H4 (cell line): ENCODE data around the gene SRGAP1. TPM values are rescaled to one million over a fixed set of nuclear protein-coding genes. Genes with fewer than 3 reads are reported as not detected.
"Not testable (repeated sequence)": the region's sequence is repeated elsewhere in the genome, so short reads cannot be mapped to it uniquely, and the experiment has no call there.

Source experiments
- DNase-seq: peaks from one replicate; pipeline ENCODE4 v3.0.0-alpha.2; 2015; ENCODE audit warnings: low spot score
- total RNA-seq: library from RNA; depleted of rRNA; stranded (reverse); fragments of >200 nt; shearing (Covaris generic); gene quantifications from 2 replicates; pipeline ENCODE4 v1.2.3, GENCODE V29; 2014

Gene SRGAP1
- total RNA-seq, 1 experiment from 2014 or later = 1.6 TPM

DNA sequence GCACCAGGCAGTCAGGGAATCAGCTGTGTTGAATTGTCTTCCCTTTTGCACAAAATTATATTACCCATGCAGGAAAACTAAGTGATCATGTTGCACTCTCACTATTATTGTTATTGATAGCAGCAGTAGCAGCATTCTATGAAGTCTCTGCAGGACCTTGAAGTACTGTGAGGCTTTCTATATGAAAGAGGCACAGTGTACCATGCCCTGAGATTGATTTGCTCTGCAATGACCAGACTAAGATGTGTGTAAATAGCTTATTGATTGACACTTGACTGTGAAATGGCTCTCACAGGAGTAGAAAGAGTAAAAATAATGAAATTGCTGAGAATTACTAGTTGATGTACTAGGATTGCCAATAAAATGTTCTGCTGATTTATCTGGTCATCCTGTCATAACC, 277.7 kb downstream of the SRGAP1 start:
- no peak for DNase-seq

DNA sequence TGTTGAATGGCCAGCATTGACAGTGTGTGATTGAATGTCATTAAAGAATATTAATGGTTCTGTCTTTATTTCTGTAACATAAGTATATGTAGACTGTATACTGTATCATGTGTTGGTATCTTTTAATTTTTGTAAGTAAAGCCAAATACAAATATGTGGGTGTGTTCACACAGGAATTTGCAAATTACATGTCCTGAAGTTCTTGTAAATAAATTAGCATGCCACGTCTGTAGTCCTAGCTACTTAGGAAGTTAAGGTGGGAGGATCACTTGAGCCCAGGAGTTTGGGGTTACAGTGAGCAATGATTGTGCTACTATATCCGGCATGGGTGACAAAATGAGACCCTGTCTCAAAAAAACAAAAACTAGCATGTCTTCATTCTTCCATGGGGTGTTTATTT, 278.5 kb downstream of the SRGAP1 start:
- DNase-seq = no peak

- no peak for DNase-seq
These were observed 278.9 kb downstream of the SRGAP1 start for GRCh38 chr12:64123448-64123847.

DNA sequence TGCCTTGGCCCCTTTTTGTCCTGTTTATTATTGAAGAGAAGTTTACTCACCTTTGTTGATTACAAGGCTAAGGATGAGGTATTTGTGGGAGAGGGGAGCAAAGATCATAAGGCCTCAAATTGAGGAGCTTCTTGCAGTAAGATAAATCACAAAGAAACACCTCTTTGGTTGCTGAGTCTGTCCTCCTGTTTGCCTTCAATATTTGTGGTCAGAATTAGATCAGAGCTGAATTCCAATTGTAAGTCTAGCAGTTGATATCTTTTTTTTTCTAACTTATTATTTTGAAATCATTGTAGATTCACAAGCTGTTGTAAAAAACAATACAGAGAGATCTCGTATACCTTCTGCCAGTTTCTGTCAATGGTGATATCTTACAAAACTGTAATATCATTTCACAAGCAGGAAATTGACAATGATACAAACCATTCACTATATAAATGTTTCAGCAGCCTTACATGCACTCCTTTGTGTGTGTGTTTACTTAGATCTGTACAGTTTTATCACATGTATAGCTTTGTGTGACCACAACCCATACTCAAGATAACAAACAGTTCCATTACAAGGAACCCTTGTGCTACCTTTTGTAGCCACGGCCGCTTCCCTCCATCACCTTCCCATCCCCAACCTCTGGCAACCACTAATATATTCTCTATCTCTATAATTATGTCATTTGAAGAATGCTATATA, 280.2 kb downstream of the SRGAP1 start:
- no peak for DNase-seq

GRCh38 chr12:64125913-64126312, 281.4 kb downstream of the SRGAP1 start:
- DNase-seq = no peak

DNA sequence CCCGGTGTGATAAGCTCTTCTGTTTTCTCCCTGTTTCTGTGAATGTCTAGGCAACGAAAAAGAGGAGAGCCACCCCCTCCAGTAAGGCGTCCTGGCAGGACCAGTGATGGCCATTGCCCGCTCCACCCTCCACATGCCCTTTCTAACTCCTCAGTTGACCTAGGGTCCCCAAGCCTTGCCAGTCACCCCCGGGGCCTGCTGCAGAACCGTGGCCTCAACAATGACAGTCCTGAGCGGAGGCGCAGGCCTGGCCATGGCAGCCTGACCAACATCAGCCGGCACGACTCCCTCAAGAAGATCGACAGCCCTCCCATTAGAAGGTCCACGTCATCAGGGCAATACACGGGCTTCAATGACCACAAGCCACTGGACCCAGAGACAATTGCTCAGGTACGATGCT, 283.3 kb downstream of the SRGAP1 start:
- no peak for DNase-seq

DNA sequence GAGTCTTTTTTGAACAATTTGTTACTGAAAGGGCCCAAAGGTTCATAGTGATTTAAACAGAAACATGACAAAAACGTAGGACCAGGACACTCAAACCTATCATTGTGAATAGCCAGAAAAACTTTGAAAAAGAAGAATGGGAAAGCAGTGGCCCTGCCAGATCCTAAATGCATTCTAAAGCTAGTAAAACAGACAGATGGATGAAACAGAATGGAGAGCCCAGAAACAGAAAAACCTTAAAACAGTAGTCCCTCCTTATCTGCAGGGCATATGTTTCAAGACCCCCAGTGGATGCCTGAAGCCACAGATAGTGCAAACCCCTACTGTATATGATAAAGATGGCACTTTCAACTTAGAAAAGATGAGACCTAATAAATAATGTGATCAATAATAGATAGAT, 283.9 kb downstream of the SRGAP1 start:
- no peak for DNase-seq

DNA sequence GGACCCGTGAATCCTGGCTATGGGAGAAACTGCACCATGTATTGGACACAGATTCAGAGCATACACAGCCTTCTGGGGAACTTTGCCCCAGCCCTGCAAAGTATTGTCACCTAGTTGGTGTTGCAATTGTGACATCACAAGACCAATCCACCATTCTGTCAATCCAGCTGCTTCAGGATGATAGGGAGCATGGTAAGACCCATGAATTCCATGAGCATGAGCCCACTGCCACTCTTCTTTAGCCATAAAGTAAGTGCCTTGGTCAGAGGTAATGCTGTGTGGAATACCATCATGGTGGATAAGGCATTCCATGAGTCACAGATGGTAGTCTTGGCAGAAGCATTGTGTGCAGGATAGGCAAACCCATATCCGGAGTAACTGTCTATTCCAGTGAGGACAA, 286.0 kb downstream of the SRGAP1 start:
- DNase-seq = not testable (repeated sequence)

- DNase-seq = not testable (repeated sequence)
These were observed 287.0 kb downstream of the SRGAP1 start for GRCh38 chr12:64131456-64131855.

DNA sequence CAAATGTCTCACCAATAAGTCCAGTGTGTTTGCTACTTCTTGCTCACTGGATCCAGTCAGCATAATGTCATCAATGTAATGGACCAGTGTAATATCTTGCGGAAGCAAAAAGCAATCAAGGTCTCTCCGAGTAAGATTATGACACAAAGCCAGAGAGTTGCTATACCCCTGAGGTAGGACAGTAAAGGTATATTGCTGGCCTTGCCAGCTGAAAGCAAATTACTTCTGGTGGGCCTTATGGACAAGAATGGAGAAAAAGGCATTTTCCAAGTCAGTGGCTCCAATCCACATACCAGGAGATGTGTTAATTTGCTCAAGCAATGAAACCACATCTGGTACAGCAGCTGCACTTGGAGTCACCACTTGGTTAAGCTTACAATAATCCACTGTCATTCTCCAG, 288.2 kb downstream of the SRGAP1 start:
- DNase-seq = not testable (repeated sequence)

- no peak for DNase-seq
These were observed 292.6 kb downstream of the SRGAP1 start for GRCh38 chr12:64137117-64137516.

DNA sequence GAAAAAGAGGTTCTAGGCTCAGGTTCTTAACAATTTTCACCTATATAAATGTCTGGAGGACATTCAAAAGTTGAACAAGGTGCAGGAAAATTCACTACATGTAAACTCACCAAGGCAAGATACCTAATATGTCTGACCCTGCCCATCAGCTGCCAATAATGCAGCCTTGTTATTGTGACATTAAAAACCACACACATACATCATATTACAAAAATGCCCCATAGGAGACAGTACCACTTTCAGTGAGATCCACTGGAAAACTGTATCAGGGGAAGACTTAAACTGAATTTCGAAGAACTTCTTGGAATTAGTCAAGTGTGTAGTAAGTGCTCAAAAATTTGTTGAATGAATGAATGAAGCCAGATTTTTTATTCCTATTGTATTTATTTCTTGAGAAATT, 294.5 kb downstream of the SRGAP1 start:
- no peak for DNase-seq

DNA sequence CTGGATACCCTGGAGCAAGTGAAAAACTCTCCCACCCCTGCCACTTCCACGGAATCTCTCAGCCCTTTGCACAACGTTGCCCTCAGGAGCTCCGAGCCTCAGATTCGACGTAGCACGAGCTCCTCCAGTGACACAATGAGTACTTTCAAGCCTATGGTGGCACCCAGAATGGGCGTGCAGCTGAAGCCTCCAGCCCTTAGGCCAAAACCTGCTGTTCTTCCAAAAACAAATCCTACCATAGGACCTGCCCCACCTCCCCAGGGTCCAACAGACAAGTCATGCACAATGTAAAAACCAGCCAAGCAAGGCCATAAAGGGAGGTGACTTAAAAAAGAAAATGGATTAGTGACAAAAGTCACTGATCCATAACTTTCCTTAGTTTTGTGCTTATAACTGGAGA, 297.9 kb downstream of the SRGAP1 start:
- no peak for DNase-seq

DNA sequence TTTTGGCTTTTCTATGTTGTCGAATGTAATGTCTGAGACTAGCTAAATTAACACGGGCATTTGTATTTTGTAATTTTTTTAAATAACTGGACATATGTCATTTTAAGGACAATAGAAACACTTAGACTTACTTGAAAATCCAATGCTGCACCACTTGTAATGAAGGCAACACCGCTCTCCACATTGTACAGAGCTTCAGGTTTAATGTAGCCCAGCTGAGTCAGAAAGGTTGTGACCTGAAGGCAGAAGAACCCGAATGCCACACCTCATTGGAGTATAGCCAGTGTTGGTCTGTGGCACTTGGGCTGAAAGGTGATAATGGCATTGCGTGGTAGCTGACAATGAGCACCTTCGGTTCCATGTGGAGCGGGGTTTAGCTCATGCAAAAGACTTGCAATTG, 298.3 kb downstream of the SRGAP1 start:
- DNase-seq = no peak

GRCh38 chr12:64145226-64145625, 300.7 kb downstream of the SRGAP1 start:
- DNase-seq = no peak

GRCh38 chr12:64147011-64147631, 302.6 kb downstream of the SRGAP1 start:
- no peak for DNase-seq

DNA sequence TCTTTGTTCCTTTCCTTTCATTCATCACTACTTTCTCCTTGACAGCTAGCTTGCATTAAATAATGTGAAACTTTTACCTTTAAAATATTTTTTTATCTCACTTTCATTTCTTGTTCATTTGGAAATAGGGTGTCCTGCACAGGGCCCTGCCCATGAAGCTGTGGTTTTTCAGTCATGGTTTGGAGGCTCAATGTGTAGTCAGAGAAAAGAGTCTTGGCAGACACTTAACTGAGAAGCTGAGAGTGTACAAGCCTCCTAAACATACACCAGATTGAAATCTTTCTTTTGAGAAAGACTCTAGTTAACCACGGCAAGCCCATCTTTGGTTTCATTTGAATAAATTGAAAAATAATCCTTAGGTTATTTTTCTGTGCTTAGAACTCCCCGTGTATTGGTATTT, 303.4 kb downstream of the SRGAP1 start:
- DNase-seq = no peak

GRCh38 chr12:64154677-64155076, 310.2 kb downstream of the SRGAP1 start:
- no peak for DNase-seq

DNA sequence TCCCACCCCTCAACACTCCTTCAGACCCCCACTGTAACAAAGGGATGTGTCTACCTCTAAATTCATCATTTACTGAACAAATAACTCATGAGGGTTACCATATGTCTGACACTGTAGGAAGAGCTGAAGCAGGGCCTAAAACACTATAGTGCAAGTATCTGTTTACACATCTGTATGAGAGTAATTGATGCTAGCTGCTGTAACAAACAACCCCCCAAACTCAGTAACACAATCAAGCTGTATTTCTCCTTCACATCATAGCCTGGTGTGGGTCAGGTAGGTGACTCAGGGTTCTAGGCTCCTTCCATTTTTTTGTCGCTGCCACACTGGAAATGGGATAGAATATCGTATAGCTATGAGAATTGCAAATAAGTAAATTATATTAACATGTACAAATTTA, 312.6 kb downstream of the SRGAP1 start:
- DNase-seq = no peak

- no peak for DNase-seq
These were observed 315.7 kb downstream of the SRGAP1 start for GRCh38 chr12:64160021-64160710.

DNA sequence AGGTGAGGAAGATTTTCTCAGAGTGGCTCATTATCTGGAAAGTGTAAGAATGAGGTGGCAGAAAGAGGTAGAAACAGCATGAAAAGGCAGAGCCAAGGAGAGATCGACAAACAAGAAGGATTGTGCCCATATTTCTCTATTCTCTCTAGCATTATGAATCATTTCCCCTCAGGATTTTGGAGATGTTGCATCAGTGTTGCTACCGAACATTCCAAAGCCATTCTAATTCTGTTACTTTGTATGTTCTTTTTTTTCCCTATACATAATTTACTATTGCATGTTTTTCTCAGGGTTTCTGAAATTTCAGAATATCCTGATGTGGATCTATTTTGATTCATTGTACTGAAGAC, 316.2 kb downstream of the SRGAP1 start:
- no peak for DNase-seq

GRCh38 chr12:64166606-64167005, 322.1 kb downstream of the SRGAP1 start:
- DNase-seq = not testable (repeated sequence)

DNA sequence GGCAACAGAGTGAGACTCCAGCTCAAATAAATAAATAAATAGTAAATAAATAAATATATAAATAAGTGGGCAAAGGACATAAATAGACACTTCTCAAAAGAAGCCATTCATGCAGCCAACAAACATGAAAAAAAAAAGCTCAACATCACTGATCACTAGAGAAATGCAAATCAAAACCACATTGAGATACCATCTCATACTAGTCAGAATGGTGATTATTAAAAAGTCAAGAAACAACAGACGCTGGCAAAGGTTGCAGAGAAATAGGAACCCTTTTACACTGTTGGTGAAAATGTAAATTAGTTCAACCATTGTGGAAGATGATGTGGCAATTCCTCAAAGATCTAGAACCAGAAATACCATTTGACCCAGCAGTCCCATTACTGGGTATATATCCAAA, 322.5 kb downstream of the SRGAP1 start:
- not testable (repeated sequence) for DNase-seq
